LNCaP clone FGC (cell line): ENCODE results near the gene FAM83B.
"Not testable (repeated sequence)": the region's sequence is repeated elsewhere in the genome, so short reads cannot be mapped to it uniquely, and the experiment has no call there.

ENCODE experiments used
- DNase-seq: peaks from one replicate; pipeline ENCODE4 v3.0.0-alpha.2; 2011; ENCODE audit warnings: low read depth
- H3K4me3 ChIP-seq: 2 replicates; pipeline ENCODE4 v1.5.1; 2011; ENCODE audit warnings: mild to moderate bottlenecking, low read depth, low read length, control low read depth
- TF ChIP-seq, protein P1 (sequence below): IDR thresholded peaks from 2 replicates; pipeline ENCODE4 v1.5.1; 2012; ENCODE audit warnings: mild to moderate bottlenecking; ENCODE audit not compliant: control insufficient read depth, insufficient read depth; ENCODE audit errors: extremely low read depth

FAM83B gene

DNA sequence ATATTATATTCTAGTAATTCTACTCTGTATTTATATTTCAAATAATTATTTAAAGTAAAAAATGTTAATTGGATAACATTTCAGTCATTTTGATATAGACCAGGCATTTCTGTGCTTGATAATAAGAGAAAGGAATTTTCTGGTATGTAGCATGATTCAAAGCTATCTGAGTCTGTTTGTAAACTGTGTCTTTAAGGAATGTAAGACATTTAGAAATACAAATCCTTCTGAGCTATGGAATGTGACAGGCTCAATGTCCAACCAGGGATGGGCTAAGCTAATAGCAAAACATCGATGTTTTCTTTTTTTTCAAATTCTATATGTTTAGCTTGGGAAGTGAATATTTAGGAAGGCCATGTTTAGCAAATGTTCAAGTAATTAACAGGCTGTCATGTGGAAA, 41.5 kb upstream of the FAM83B start:
- no peak for DNase-seq
- TF ChIP-seq, protein P1, sequence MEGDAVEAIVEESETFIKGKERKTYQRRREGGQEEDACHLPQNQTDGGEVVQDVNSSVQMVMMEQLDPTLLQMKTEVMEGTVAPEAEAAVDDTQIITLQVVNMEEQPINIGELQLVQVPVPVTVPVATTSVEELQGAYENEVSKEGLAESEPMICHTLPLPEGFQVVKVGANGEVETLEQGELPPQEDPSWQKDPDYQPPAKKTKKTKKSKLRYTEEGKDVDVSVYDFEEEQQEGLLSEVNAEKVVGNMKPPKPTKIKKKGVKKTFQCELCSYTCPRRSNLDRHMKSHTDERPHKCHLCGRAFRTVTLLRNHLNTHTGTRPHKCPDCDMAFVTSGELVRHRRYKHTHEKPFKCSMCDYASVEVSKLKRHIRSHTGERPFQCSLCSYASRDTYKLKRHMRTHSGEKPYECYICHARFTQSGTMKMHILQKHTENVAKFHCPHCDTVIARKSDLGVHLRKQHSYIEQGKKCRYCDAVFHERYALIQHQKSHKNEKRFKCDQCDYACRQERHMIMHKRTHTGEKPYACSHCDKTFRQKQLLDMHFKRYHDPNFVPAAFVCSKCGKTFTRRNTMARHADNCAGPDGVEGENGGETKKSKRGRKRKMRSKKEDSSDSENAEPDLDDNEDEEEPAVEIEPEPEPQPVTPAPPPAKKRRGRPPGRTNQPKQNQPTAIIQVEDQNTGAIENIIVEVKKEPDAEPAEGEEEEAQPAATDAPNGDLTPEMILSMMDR, result no peak

DNA sequence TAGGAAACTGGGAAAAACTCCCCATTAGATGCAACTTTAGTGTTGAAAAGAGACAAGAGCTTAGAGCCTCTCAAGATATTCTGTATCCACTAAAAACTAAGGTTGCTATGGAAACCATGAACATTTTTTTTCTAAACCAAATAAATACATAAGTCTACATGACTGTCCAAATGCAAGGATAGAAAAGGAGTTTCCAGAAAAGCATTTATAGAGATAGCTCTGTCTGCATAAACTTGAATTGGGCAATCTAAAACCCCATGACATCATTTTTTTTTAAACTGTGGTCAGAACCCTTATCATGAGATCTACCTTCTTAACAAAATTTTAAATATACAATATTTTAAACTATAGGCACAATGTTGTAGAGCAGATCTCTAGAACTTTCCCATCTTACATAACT, 36.4 kb upstream of the FAM83B start:
- H3K4me3 ChIP-seq, result no peak overlapping the region
- TF ChIP-seq, protein P1, result no peak
- DNase-seq, result no peak

More for the DNA sequence above, 41.5 kb upstream of the FAM83B start:
- H3K4me3 ChIP-seq, result no peak overlapping the region

DNA sequence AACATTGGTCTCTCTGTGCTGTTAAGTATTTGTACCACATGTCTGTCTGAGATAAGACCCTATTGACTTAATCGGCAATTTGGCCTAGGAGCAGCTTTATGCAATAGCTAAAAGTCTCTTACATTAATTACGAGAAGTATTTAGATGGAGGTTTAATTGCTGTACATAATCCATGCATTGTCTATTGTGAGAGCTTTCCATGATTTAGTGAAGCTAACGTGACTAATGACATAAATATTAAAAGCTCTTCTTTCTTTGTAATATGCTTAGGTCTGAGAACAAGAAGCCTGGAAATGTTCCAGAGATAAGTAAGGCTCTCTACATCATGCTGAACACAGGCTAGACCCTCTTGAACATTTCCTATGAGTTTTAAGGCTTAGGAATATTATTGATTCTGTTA, 32.7 kb upstream of the FAM83B start:
- DNase-seq, result no peak
- TF ChIP-seq, protein P1, result no peak
- H3K4me3 ChIP-seq, result no peak overlapping the region

DNA sequence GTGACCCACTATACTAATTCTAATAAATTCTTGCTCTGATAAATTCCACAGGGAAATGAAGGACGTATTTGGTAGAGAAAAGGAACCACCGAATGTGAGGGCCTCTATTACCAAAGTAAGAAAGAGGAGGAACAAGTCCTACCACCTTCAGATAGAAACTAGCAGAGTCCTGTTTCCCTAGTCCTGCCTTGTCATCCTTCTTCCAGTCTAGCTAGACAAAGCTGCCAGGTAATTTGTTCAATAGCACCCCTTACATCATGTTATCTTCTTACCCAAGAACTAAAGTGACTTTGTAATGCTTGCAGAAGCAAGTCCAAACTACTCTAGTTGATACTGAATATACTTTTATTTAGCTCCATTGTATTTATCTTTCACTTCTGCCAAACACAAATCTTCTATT, 29.3 kb upstream of the FAM83B start:
- H3K4me3 ChIP-seq, result no peak overlapping the region
- DNase-seq, result no peak
- TF ChIP-seq, protein P1, result no peak

DNA sequence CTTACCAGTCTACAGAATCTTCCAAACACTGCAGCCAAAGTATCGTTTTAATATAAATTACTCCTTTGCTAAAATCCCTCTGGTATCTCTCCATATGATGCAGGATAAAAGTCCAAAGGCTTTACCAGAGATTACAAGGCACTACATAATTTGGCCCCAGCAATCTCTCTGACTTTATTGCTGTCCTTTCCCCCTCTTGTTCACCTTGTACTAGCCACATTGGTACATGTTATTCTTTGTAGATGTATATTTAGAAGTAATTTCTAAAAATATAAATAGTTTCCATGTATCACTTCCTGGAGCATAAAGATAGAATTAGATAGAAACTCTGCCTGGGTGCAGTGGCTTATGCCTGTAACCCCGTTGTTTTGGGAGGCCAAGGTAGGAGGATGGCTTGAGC, 28.7 kb upstream of the FAM83B start:
- DNase-seq, result no peak
- TF ChIP-seq, protein P1, result no peak
- no peak overlapping the region for H3K4me3 ChIP-seq

DNA sequence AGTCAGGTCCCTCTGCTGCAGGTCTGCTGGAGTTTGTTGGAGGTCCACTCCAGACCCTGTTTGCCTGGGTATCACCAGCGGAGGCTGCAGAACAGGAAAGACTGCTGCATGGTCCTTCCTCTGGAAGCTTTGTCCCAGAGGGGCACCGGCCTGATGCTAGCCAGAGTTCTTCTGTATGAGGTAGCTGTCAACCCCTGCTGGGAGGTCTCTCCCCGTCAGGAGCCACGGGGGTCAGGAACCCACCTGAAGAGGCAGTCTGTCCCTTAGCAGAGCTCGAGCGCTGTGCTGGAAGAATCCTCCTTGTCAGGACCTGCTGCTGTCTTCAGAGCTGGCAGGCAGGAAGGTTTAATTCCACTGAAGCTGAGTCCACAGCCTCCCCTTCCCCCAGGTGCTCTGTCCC, 22.3 kb upstream of the FAM83B start:
- DNase-seq, H3K4me3 ChIP-seq: not testable (repeated sequence)

DNA sequence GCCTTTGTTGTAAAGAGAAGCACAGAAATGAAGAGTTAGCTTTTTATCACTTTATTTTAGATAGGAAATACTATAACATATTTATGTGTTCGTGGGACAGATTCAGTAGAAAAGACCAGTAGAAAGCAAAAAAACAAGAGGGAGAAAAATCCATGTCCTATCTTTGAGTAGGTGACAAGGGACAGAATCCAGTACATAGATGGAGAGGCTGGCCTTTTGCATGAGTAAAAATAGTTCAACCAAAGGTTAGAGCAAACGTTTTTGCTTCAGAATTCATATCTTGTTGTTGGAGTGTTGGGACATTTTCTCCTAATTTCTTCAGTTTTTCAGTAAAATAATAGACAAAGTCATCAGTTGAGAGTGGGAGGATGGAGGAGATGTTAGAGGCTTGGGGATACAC, 19.6 kb upstream of the FAM83B start:
- no peak overlapping the region for H3K4me3 ChIP-seq
- TF ChIP-seq, protein P1, result no peak
- no peak for DNase-seq
